HG03060 (cell line): ENCODE data around the gene TBC1D7.
A peak's percentile ranks its signal among the peaks of the same experiment; 100 is the strongest.
"Not testable (repeated sequence)": the region's sequence is repeated elsewhere in the genome, so short reads cannot be mapped to it uniquely, and the experiment has no call there.

Source experiments
- ATAC-seq: cut with Tn5 transposase; IDR thresholded peaks from one replicate; pipeline ENCODE4 v1.9.1; 2021; ENCODE audit warnings: low read depth, moderate number of reproducible peaks; ENCODE audit not compliant: unreplicated experiment

TBC1D7 gene

DNA sequence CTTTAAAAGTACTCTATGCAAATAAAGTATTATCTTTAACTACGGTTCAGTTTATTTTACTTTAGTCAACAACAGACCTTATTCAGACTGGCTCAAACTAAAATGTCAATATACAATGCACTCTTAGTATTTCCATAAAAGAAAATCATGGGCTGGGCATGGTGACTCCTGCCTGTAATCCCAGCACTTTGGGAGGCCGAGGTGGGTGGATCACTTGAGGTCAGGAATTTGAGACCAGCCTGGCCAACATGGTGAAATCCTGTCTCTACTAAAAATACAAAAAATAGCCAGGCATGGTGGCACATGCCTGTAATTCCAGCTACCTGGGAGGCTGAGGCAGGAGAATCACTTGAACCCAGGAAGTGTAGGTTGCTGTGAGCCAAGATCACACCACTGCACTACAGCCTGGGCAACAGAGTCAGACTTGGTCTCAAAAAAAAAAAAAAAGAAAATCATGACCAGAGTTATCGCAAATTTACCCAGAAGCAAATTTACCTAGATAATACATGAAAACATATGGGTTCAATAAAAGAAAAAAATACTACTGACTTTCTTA lies 2.2 kb downstream of the TBC1D7 start:
- not testable (repeated sequence) for ATAC-seq

- no peak for ATAC-seq
Measured at GRCh38 chr6:13319891-13320564, 8.3 kb downstream of the TBC1D7 start.

GRCh38 chr6:13318821-13319220 lies 9.5 kb downstream of the TBC1D7 start:
- ATAC-seq, result no peak

DNA sequence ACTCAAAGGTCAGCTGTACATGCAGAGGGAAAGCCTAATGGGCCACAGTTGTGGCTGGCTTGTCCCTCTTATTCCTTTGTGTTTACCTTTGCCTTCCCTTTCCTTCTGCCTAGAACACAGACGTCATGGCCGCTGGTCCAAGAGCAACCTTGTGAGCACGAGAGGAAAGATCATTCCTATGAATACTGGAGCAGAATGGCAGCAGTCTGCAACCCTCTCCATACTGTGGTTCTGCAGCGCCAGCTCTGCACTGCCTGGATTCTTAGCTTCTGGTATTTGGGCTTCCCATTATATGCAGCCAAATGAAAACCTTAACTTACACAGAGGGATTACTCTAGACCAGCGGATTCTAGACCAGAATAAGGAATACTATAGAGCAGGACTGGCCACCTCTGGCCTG lies 12.4 kb downstream of the TBC1D7 start:
- ATAC-seq, result no peak

DNA sequence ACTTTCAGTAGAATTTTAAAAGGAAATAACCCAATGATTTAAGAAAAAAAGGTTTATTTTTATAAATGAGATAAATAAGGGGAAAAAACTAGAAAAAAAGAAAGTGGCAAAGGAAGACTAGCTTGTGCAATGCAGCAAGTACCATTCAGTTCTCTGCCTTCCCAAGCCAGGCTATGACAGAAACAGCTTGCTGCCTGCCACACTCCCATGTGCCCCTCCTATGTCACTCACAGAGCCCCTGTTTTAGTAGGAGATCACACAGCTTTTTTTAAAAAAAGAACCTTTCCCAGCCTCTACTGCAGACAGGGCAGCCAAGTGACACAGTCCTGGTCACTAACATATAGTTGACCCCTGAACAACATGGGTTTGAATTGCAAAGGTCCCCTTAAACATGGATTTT lies 13.5 kb downstream of the TBC1D7 start:
- no peak for ATAC-seq

DNA sequence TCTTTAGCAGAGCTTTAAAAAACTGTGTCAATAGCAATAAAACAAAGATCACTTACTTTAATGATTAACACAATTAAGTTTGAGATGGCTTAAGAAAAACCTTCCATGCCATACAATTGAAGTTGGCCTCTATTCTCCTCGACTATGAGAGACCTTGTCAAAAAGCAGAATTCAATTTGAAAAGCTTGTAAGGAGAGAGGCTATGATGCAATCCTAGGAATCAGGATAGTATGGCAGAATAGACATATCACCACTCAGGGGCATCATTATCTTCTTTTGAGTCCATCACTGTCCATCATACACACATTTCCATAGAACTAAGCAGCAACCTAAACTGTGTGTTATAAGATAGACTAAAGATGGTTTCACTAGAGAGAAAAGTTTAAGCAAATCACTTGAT lies 17.2 kb downstream of the TBC1D7 start:
- no peak for ATAC-seq

GRCh38 chr6:13308332-13308731 lies 20.0 kb downstream of the TBC1D7 start:
- ATAC-seq, result no peak

DNA sequence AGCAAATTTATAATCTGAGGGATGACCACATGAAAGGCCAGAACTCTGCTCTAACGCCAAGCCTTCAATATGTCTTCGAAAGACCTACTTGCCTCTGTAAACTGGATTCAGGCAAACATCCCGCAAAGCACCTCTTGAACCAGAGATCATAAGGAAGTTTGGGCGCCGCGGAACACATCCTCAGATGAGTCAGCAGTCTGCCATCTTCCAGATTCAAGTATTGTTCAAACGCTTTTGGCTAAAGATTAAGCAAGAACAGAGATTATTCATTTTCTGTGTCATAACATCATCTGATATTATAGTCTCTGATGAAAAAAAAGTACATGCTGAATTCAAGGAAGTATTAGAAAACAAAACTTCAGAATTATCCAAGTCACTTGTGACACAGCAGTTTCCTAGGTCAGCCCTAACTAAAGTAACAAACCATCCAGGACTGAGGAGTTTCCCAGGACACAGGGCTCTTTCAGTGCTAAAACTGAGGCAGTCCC lies 20.8 kb downstream of the TBC1D7 start:
- no peak for ATAC-seq

DNA sequence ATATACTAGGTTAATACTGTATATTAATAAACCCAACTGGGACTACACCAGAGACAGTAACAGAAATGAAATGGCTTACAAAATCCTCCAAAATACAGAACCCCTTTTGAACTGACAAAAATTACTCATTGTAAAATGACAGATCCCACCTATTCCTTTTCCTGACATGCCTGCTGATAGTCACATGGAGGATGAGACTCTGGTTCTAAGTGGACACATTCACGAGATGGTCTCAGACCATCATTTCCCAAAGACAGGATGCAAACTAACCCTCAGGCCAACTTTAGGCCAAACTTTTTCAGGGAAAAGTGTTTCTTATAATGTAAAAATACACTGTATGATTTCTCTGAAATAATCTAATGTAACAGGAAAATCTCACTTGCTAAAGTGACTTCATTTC lies 22.5 kb downstream of the TBC1D7 start:
- ATAC-seq, result no peak

GRCh38 chr6:13305288-13305687 lies 23.0 kb downstream of the TBC1D7 start:
- ATAC-seq, result no peak

DNA sequence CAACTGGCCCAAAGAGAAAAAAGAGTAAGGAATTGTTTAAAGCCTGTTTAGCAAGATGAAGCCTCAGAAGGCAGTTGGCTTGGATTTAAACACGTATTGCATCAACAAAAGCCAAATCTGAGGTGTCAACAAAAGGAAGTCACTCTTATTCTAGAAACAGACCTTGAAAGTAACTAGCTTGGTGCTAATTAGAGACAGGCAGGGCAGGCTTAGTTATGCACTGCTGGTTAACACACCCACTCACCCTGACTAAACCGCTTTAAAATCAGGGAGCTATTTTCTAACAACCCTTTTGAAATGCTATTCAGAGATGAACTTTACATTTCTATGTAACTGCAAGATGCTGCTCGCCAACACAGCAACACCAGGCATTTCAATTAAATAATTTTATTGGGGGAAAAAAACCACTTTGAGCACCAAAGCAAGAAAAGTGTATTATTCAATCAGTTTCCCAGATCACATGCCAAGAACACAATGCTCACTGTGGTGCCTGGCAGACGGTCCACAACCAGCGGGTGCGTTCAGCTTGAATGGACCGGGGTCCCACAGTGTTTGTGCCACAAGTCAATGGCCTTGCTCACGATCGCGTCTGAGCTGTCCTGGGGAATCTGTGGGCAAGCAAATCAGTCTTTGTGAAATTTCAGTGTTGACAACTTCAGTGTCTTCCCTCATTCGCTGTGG lies 23.6 kb downstream of the TBC1D7 start:
- ATAC-seq, result peak; percentile 30

- no peak for ATAC-seq
Measured at GRCh38 chr6:13304101-13304500, 24.2 kb downstream of the TBC1D7 start.

GRCh38 chr6:13303668-13304017 lies 24.7 kb downstream of the TBC1D7 start:
- ATAC-seq, result peak; percentile 30

DNA sequence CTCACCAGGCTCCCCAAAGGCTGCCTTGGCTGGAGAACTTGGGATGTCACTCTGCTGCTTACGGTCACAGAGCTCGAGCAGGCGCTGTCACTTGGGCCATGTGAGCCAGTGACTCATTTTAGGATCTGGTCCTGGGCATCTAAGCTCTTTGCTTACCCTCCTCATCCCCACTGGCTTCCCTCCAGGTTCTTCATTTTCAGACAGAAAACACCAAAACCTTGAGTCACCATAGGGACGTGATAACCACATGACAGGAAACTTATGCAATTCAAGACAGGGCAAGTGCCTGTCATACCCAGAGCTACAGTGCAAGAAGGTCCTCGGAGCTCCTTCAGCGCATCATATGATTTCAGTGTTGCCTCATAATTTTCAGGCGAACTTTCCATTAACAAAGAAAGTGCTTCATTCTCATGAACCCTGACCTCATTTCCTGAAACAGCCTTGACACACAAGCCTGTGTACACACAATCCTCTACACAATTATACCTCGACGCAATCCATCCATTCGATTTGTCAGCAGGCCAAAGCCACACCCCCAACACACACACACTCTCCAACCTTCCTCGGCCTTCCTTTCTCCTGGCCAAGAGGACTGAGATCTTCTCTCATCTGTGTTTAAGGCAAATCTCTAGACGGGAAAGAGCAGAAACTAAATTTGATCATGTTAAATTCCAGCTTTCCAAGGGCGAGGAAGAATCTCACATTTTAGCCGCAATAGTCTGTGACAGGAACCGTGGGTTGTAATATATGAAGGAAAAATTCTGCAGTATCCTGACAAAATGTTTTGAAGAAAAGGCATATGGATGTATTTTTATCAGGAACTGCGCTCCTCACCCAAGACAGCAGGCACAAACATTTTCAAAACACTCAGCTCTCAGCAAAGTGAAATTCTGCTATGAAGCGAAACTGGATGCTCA lies 25.3 kb downstream of the TBC1D7 start:
- ATAC-seq, result peak; percentile 61

DNA sequence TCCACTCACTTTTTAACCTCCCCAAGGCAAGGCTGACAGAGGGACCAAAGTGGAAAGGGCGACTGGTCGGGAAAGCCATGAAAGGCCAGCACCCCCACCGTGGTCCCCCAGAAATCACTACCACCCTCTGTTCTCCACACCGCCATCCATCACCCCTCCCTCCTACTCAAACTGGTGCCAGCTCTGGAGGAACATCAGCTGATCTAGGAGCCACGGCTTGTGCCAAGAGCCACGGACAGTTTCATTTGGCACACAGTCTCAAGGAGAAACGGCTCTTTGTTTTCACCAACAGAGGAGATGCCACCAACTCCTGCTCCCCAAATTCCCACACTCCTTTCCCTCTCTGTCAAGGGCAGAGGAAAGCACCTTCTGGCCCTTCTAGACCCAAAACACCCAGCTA lies 26.0 kb downstream of the TBC1D7 start:
- ATAC-seq, result no peak

DNA sequence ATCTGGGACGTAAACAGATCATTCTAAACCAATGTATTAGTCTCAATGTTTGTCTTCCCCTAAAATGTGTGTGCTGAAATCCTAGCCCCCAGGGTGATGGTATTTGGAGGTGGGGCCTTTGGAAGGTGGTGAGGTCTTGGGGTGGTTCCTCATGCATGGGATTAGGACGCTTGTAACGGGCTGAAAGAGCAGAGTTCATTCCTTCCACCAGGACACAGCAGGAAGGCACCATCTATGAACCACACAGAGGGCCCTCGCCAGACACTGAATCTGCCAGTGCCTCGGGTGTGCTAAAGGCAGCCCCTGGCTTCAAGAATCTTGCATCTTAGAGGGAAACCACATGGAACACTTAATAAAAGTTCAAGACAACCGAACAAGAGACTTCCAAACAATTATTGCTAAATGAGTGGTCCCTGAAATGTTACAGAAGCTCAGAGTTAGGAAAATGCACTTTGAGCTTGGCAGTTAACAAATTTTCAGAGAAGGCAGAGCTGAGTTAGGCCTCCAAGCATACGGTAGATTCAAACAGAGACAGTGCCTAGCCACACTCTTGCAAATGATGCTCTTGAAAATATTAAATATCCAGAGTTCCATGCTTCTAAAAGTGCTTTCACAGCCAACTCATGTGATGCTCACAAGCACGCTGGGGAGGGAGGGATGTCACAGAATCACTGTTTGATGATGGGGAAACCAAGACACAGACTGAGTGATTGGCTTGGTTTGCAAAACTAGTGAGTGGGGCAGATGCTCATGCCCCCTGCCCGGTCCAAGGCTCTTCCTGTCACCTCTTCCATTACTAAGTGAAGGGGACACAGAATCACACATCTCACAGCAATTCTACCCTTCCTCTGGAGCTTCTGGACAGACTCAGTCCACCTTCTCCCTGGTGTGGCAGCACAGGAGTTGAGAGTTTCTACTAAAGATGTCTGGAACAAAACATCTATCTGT lies 27.4 kb downstream of the TBC1D7 start:
- no peak for ATAC-seq

GRCh38 chr6:13299918-13300317 lies 28.4 kb downstream of the TBC1D7 start:
- ATAC-seq, result no peak

GRCh38 chr6:13299403-13299821 lies 28.9 kb downstream of the TBC1D7 start:
- no peak for ATAC-seq

- ATAC-seq, result no peak
Measured at GRCh38 chr6:13298446-13298845, 29.9 kb downstream of the TBC1D7 start.

DNA sequence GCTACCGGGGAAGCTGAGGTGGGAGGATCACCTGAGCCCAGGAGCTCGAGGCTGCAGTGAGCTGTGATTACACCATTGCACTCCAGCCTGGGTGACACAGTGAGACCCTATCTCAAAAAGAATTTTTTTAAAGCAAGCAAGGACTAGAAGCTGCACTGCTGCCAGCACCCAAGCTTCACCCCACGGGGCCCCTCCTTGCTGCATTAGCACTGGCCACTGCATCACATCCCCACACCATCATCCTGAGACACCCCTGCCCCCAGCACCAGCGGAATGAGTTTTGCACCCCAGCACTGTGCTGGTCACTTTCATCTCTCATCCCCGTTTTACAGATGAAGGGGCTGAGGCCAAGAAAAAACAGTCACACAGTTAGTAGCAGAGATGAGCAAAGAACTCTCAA lies 30.9 kb downstream of the TBC1D7 start:
- no peak for ATAC-seq
